Endothelial cell of umbilical vein (primary cell): ENCODE results near the gene ST6GALNAC6. TPM values are rescaled to one million over a fixed set of nuclear protein-coding genes. Genes with fewer than 3 reads are reported as not detected.

ENCODE experiments used
- BruUV-seq: library from RNA; stranded (reverse); fragments of 400-500 nt; replicated peaks from 2 replicates; lab custom pipeline; 2021; lab: Mats Ljungman, UMichigan
- CTCF ChIA-PET: fragments of 300-600, 350-600 bp; sonication (Branson Sonifier 250); formaldehyde crosslinking; loops from one replicate; lab custom pipeline; 2021; ENCODE audit warnings: antibody characterized with exemption, inconsistent platforms; lab: Charles Lee
- POLR2A ChIA-PET: fragments of 300-600, 350-600 bp; sonication (Branson Sonifier 250); formaldehyde crosslinking; loops from one replicate; lab custom pipeline; 2021; ENCODE audit warnings: antibody characterized with exemption, inconsistent platforms; lab: Charles Lee
- DNase-seq: peaks from one replicate; pipeline ENCODE4 v3.0.0-alpha.2; 2011; ENCODE audit warnings: low read depth, low spot score
- FAIRE-seq: peaks from 2 replicates; lab custom pipeline; 2011; peaks lifted over from hg19 to GRCh38; lab: Jason Lieb, UNC
- H2AFZ ChIP-seq: 2 replicates; pipeline ENCODE4 v1.6.0; 2012; ENCODE audit warnings: low read depth, low read length, control low read depth, inconsistent platforms
- H3K27ac ChIP-seq: 2 replicates; pipeline ENCODE4 v1.5.1; 2011; ENCODE audit warnings: low read depth, mild to moderate bottlenecking, control low read depth, low read length, moderate library complexity; ENCODE audit not compliant: insufficient read depth
- H3K27me3 ChIP-seq, 2 experiments: 2 replicates each; pipeline versions ENCODE4 v1.6.0 to v1.6.1; 2011; ENCODE audit warnings: low read length in 2 of 2, mixed read lengths in 1 of 2; ENCODE audit not compliant: control insufficient read depth in 2 of 2, insufficient read depth in 2 of 2
- H3K36me3 ChIP-seq, 2 experiments: 2 replicates in 1 of 2; 3 replicates in 1 of 2; pipeline ENCODE4 v1.5.1; 2011; ENCODE audit warnings: low read length in 2 of 2, mild to moderate bottlenecking in 1 of 2, moderate library complexity in 1 of 2; ENCODE audit not compliant: control insufficient read depth in 2 of 2, insufficient read depth in 2 of 2; ENCODE audit errors: extremely low read depth in 1 of 2
- H3K4me1 ChIP-seq: 3 replicates; pipeline ENCODE4 v1.5.1; 2011; ENCODE audit warnings: mild to moderate bottlenecking, low read length; ENCODE audit not compliant: control insufficient read depth, insufficient read depth; ENCODE audit errors: extremely low read depth
- H3K4me2 ChIP-seq: 2 replicates; pipeline ENCODE4 v1.6.1; 2011; ENCODE audit warnings: low read length, control low read depth, mixed read lengths; ENCODE audit not compliant: insufficient read depth
- H3K4me3 ChIP-seq, 3 experiments: fragments of 200-600 bp in 1 of 3; sonication (generic), shearing (Covaris generic) in 1 of 3; replicated peaks in 1 of 3; 2 replicates each; pipeline ENCODE4 v1.5.1; 2011 to 2016; ENCODE audit warnings: control low read depth in 3 of 3, low read length in 3 of 3, mild to moderate bottlenecking in 2 of 3, inconsistent platforms in 1 of 3, low read depth in 1 of 3, moderate library complexity in 1 of 3; ENCODE audit not compliant: insufficient read depth in 1 of 3
- H3K79me2 ChIP-seq: 2 replicates; pipeline ENCODE4 v1.6.0; 2012; ENCODE audit warnings: low read length, inconsistent platforms; ENCODE audit not compliant: control insufficient read depth, insufficient read depth
- H3K9ac ChIP-seq: replicated peaks from 2 replicates; pipeline ENCODE3; 2011; ENCODE audit warnings: low read length, control low read depth; ENCODE audit not compliant: insufficient read depth; ENCODE audit errors: extremely low read depth
- H3K9me1 ChIP-seq: replicated peaks from 3 replicates; pipeline ENCODE4 v1.6.0; 2011; ENCODE audit warnings: mild to moderate bottlenecking, low read length; ENCODE audit not compliant: control insufficient read depth, insufficient read depth; ENCODE audit errors: extremely low read depth
- H3K9me3 ChIP-seq: replicated peaks from 2 replicates; pipeline ENCODE4 v1.5.1; 2012; ENCODE audit warnings: low read length, inconsistent platforms; ENCODE audit not compliant: control insufficient read depth, insufficient read depth
- H4K20me1 ChIP-seq: replicated peaks from 2 replicates; pipeline ENCODE3; 2011; ENCODE audit warnings: mild to moderate bottlenecking, low read length; ENCODE audit not compliant: control insufficient read depth, insufficient read depth; ENCODE audit errors: extremely low read depth
- EZH2 ChIP-seq: IDR thresholded peaks from 2 replicates; pipeline ENCODE4 v1.6.1; 2012; ENCODE audit warnings: borderline replicate concordance, low read depth, mild to moderate bottlenecking, moderate library complexity, low read length, inconsistent platforms; ENCODE audit not compliant: severe bottlenecking
- FOS ChIP-seq: IDR thresholded peaks from 2 replicates; pipeline ENCODE4 v1.6.1; 2011; ENCODE audit warnings: mild to moderate bottlenecking, low read length, moderate library complexity, borderline replicate concordance; ENCODE audit not compliant: insufficient read depth
- GATA2 ChIP-seq: IDR thresholded peaks from 2 replicates; pipeline ENCODE4 v1.7.0; 2011; ENCODE audit warnings: low read depth, mild to moderate bottlenecking, moderate library complexity, mixed read lengths, low read length; ENCODE audit not compliant: insufficient read length, insufficient read depth
- JUN ChIP-seq: IDR thresholded peaks from 2 replicates; pipeline ENCODE4 v1.6.1; 2011; ENCODE audit warnings: borderline replicate concordance, low read depth; ENCODE audit not compliant: insufficient read length, insufficient read depth
- MYC ChIP-seq: IDR thresholded peaks from one replicate; pipeline ENCODE4 v1.6.1; 2011; ENCODE audit warnings: mild to moderate bottlenecking, low read depth, low read length
- POLR2A ChIP-seq: IDR thresholded peaks from 2 replicates; pipeline ENCODE4 v1.6.1; 2012; ENCODE audit warnings: low read depth, mild to moderate bottlenecking, control low read depth, low read length
- POLR2AphosphoS5 ChIP-seq: IDR thresholded peaks from 2 replicates; pipeline ENCODE4 v1.6.1; 2012; ENCODE audit warnings: low read depth, mild to moderate bottlenecking, control low read depth, low read length, moderate library complexity; ENCODE audit not compliant: insufficient read depth
- dilution Hi-C: fragments of 300-500 bp; cut with MboI; formaldehyde crosslinking; loops from one replicate; pipeline ENCODE4 v1.15.0; 2019; ENCODE audit warnings: low sequenced_read_pairs; ENCODE audit not compliant: extremely low pct_ligation_motif_present
- intact Hi-C: fragments of 100-400 bp; cut with micrococcal nuclease; formaldehyde crosslinking; loops from one replicate; pipeline ENCODE4 v1.10.0; 2022
- polyA plus RNA-seq, 4 experiments: library from polyadenylated mRNA; depleted of rRNA in 3 of 4; stranded (reverse) in 3 of 4; unstranded in 1 of 4; fragments of >200 nt; gene quantifications; 2 replicates each; pipeline versions ENCODE4 v1.2.1 to v1.2.3, GENCODE V29; 2011 to 2012; ENCODE audit warnings: missing spikeins in 1 of 4
- total RNA-seq: library from RNA; stranded (reverse); gene quantifications from 2 replicates; pipeline ENCODE4 v1.2.3, GENCODE V29; 2021
- TF ChIP-seq, protein P1 (sequence below), 2 donors: IDR thresholded peaks; 1 replicate in 1 of 2; 2 replicates in 1 of 2; pipeline ENCODE4 v1.5.1; 2011; ENCODE audit warnings: low read length in 2 of 2, mild to moderate bottlenecking in 2 of 2, moderate library complexity in 2 of 2, control low read depth in 1 of 2, inconsistent platforms in 1 of 2, low read depth in 1 of 2; ENCODE audit not compliant: insufficient read depth in 1 of 2; ENCODE audit errors: extremely low read depth in 1 of 2
- TF ChIP-seq, protein P2 (sequence below): IDR thresholded peaks from 2 replicates; pipeline ENCODE4 v1.6.1; 2011; ENCODE audit not compliant: insufficient read depth, insufficient read length

The ST6GALNAC6 gene
- total and polyA plus RNA-seq, 2 donors (not counting 3 experiments of a cell fraction or from before 2014, with no cell fraction given), result 43.0 to 78.9 TPM

DNA sequence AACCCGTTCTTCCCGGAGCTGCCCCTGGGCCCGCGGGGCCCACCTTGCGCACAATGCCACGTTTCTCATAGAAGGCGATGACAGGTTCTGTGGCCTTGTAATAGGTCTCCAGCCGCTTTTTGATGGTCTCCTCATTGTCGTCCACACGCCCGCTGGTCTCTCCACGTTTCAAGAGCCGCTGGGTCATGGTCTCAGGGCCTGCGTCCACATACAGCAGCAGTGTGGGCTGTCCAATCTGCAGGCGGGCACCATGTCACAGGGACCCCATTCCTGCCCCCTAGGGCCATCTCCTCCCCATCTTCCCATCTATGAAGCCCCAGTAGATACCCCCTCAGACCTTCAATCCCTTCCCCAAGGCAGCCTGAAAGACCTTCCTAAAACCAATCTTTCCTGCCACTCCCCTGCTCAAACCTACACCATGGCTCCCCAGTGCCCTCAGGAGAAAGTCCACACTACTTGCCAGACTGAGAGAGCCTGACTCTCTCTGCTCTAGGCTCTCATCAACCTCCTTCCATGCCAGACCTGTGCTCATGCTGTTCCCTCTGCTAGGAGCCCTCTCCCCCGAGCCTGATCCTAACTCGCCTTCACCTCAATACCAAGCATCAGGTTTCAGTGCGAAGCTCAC lies 31.0 kb downstream of the ST6GALNAC6 start:
- H3K4me1 ChIP-seq, result peaks cover 17% of the 10 kb centered on the region
- H3K27me3 ChIP-seq, result no peaks in the 10 kb centered on the region
- intact Hi-C loops (loop anchor here (5.0 kb wide), 1 partner anchor 276 kb away; no protein-coding TSS in a partner anchor), dilution Hi-C loops (no loop called here)
- H3K79me2 ChIP-seq, result no peaks in the 10 kb centered on the region
- TF ChIP-seq MYC (no peak), EZH2 (no peak), POLR2AphosphoS5 (no peak), GATA2 (no peak), JUN (no peak), POLR2A (no peak), FOS (no peak)
- TF ChIP-seq, protein P1, sequence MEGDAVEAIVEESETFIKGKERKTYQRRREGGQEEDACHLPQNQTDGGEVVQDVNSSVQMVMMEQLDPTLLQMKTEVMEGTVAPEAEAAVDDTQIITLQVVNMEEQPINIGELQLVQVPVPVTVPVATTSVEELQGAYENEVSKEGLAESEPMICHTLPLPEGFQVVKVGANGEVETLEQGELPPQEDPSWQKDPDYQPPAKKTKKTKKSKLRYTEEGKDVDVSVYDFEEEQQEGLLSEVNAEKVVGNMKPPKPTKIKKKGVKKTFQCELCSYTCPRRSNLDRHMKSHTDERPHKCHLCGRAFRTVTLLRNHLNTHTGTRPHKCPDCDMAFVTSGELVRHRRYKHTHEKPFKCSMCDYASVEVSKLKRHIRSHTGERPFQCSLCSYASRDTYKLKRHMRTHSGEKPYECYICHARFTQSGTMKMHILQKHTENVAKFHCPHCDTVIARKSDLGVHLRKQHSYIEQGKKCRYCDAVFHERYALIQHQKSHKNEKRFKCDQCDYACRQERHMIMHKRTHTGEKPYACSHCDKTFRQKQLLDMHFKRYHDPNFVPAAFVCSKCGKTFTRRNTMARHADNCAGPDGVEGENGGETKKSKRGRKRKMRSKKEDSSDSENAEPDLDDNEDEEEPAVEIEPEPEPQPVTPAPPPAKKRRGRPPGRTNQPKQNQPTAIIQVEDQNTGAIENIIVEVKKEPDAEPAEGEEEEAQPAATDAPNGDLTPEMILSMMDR (IDR thresholded peaks at IDR 0.05; ENCODE audit: extremely low read depth in 1 of 2, insufficient read depth in 1 of 2, low read depth in 1 of 2, low read length in 2 of 2), result no peak
- TF ChIP-seq, protein P2, sequence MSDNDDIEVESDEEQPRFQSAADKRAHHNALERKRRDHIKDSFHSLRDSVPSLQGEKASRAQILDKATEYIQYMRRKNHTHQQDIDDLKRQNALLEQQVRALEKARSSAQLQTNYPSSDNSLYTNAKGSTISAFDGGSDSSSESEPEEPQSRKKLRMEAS, result no peak
- no TSS peak for BruUV-seq
- FAIRE-seq, result no peak
- no peaks in the 10 kb centered on the region for H4K20me1 ChIP-seq
- no peaks in the 10 kb centered on the region for H3K9me1 ChIP-seq
- ChIA-PET CTCF (interaction anchor here (1.0 to 4.5 kb wide), 9 partner anchors 14 to 133 kb away, joined by 3 to 101 read pairs (median 24); partner anchors contain the start of genes CDK9, ENG and TOR2A), POLR2A (interaction anchor here (1.1 to 1.3 kb wide), 2 partner anchors 42 to 65 kb away, joined by 3 to 4 read pairs; partner anchors contain the start of gene FPGS)
- H3K9ac ChIP-seq, result no peak overlapping the region
- no peak overlapping the region for H2AFZ ChIP-seq
- H3K9me3 ChIP-seq, result no peaks in the 10 kb centered on the region
- H3K4me2 ChIP-seq, result no peak overlapping the region
- H3K27ac ChIP-seq, result peak overlapping the region; percentile 54
- no peak overlapping the region for H3K4me3 ChIP-seq
- peaks cover 0 to 20% of the 10 kb centered on the region in 2 experiments for H3K36me3 ChIP-seq
- DNase-seq, result no peak
